Common myeloid progenitor, CD34-positive (primary cell): Measurements from ENCODE around the gene CEP170B.

Experiments
- CTCF ChIA-PET: fragments of 350-600 bp; sonication (Branson Sonifier 250); formaldehyde crosslinking; loops from one replicate; lab custom pipeline; 2021; ENCODE audit warnings: antibody characterized with exemption; lab: Charles Lee
- POLR2A ChIA-PET: fragments of 350-600 bp; sonication (Branson Sonifier 250); formaldehyde crosslinking; loops from one replicate; lab custom pipeline; 2021; ENCODE audit warnings: antibody characterized with exemption; lab: Charles Lee
- DNase-seq, 3 donors: peaks; one replicate each; pipeline versions ENCODE4 v3.0.0 to v3.0.0-alpha.2; 2013
- H3K27ac ChIP-seq, 2 experiments: 1 replicate in 1 of 2; 2 replicates in 1 of 2; pipeline ENCODE4 v1.7.0; 2013; ENCODE audit warnings: inconsistent platforms in 2 of 2, low read length in 2 of 2, mild to moderate bottlenecking in 2 of 2, low read depth in 1 of 2, moderate library complexity in 1 of 2; ENCODE audit not compliant: severe bottlenecking in 2 of 2, insufficient read depth in 1 of 2, poor library complexity in 1 of 2
- H3K27me3 ChIP-seq, 5 experiments: replicated peaks in 2 of 5; 1 replicate in 3 of 5; 2 replicates in 2 of 5; pipeline versions ENCODE4 v1.6.1 to v1.7.0; 2013; ENCODE audit warnings: low read length in 4 of 5, mild to moderate bottlenecking in 2 of 5, moderate library complexity in 2 of 5, inconsistent platforms in 1 of 5; ENCODE audit not compliant: insufficient read depth in 5 of 5, control insufficient read depth in 4 of 5
- H3K36me3 ChIP-seq, 4 experiments: 1 replicate in 2 of 4; 2 replicates in 2 of 4; pipeline versions ENCODE4 v1.6.1 to v1.7.0; 2013; ENCODE audit warnings: low read length in 3 of 4, control low read depth in 1 of 4, mild to moderate bottlenecking in 1 of 4; ENCODE audit not compliant: control insufficient read depth in 4 of 4, insufficient read depth in 4 of 4
- H3K4me1 ChIP-seq, 4 experiments: 1 replicate in 3 of 4; 2 replicates in 1 of 4; pipeline versions ENCODE4 v1.6.1 to v1.7.1; 2013; ENCODE audit warnings: low read length in 3 of 4, mild to moderate bottlenecking in 3 of 4, control low read depth in 1 of 4, inconsistent platforms in 1 of 4, moderate library complexity in 1 of 4; ENCODE audit not compliant: control insufficient read depth in 4 of 4, insufficient read depth in 4 of 4; ENCODE audit errors: control extremely low read depth in 1 of 4
- H3K4me3 ChIP-seq, 7 experiments: 1 replicate in 4 of 7; 2 replicates in 3 of 7; pipeline versions ENCODE4 v1.5.1 to v1.7.0; 2013; ENCODE audit warnings: mild to moderate bottlenecking in 7 of 7, low read length in 6 of 7, moderate library complexity in 6 of 7, inconsistent platforms in 2 of 7, low read depth in 2 of 7, control low read depth in 1 of 7; ENCODE audit not compliant: insufficient read depth in 4 of 7, control insufficient read depth in 1 of 7; ENCODE audit errors: extremely low read depth in 1 of 7
- H3K9me3 ChIP-seq, 5 experiments: 1 replicate in 4 of 5; 2 replicates in 1 of 5; pipeline versions ENCODE4 v1.6.1 to v1.7.1; 2013; ENCODE audit warnings: low read length in 4 of 5, mild to moderate bottlenecking in 2 of 5, inconsistent platforms in 1 of 5, low read depth in 1 of 5, moderate library complexity in 1 of 5; ENCODE audit not compliant: control insufficient read depth in 4 of 5, insufficient read depth in 2 of 5; ENCODE audit errors: control extremely low read depth in 1 of 5
- WGBS: methylation state at CpG from one replicate; pipeline ENCODE4 v1.1.5; 2013; ENCODE audit not compliant: insufficient coverage; 5-methylcytosine and 5-hydroxymethylcytosine counted together

Gene CEP170B

DNA sequence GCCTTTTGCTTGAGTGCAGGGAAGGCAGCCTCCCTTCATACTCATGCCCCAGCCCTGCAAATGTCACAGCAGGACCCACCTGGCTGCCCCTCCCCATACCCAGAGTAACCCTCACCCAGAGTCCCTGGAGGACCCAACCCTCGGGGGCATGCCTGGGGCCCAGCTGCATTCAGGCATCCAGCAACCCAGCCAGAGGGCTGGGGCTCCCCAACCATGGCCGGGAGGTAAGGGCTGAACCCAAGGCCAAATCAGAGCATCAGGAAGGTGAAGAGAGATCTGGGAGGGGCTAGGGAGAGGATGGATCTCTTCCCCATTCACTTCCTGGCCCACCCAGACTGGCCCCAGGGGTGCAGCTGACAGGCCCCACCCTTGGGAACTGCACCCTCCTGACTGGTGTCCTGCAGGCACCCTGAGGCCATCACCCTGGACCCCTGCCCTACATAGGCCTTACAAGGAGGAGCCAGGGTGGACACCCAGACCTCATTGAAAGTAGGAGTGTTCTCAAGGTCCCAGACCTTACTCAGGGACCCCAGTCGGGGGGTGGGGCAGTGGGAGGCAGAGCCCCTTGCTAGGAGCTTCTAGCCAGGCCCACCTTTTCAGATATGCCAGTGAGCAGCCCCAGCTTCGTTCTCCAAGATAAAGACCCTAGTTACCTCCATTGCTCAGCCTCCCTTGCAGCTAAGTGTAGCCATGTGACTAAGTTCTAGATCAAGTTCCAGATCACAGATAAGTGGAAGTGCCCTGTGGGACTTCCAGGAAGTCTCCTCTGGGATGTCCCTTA is 58.8 kb downstream of the CEP170B start:
- H3K4me3 ChIP-seq, result peak overlapping the region in 1 of 7 experiments; percentile 69
- no peaks in the 10 kb centered on the region for H3K27me3 ChIP-seq
- peaks cover 0 to 42% (median 34%) of the 10 kb centered on the region in 4 experiments for H3K4me1 ChIP-seq
- ChIA-PET POLR2A (no interaction called here), CTCF (interaction anchor here (0.9 to 1.7 kb wide), 5 partner anchors 10 to 25 kb away, joined by 3 to 6 read pairs (median 3); no protein-coding TSS in a partner anchor)
- no peaks in the 10 kb centered on the region for H3K36me3 ChIP-seq
- H3K9me3 ChIP-seq, result peaks cover 0 to 5% (median 0%) of the 10 kb centered on the region in 5 experiments
- 89% methylated on average over 4 of the region's 4 CpGs for WGBS
- no peak for DNase-seq
- H3K27ac ChIP-seq, result no peak overlapping the region

DNA sequence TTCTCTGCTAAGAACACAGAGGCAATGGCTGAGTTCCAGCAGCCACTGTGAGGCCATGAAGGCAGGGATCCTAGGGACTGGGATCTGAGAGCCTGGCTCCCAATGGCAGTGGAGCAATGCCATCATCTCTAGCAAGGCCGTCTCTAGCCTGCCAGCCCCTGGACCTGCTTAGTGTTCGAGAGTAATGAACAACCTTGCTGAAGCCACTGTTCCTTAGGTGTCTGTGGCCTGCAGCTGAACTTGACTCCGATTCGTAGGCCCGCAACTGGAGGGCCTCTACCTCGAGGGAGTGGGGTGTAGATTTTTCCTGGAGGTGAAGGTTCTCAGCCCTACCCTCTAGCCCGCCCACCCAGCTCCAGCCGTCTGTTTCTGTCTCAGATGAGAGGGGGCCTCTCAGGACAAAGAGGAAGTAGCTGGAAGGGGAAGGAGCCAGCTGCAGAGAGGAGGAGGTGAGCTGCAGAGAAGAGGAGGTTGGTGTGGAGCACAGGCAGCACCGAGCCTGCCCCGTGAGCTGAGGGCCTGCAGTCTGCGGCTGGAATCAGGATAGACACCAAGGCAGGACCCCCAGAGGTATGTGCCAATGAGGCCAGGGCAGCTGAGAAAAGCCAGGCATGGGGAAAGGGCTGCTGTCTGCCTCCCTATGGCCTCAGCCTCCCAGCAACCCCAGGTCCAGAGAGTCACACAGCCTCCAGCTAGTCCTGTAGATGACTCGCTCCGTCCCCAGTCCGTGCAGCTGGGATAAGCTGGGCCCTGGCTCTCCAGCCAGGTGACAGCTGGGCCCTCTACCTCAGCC is 59.5 kb downstream of the CEP170B start, which contains the start of gene PLD4:
PLD4 (plus strand) TSS at position 459 of the 793 bp plus-strand sequence. CDS start 2,262 bp downstream, outside the sequence.
- POLR2A ChIA-PET, result no interaction called here
- Histone ChIP-seq H3K36me3 (no peaks in the 10 kb centered on the region), H3K27me3 (no peaks in the 10 kb centered on the region), H3K4me3 (peak within 1 kb of the TSS in 6 of 7 experiments; percentile 46 to 71 (median 63)), H3K27ac (no peak within 1 kb of the TSS), H3K9me3 (peaks cover 0 to 5% (median 0%) of the 10 kb centered on the region in 5 experiments), H3K4me1 (peaks cover 0 to 42% (median 34%) of the 10 kb centered on the region in 4 experiments)
- CTCF ChIA-PET, result interaction anchor here (0.9 to 1.7 kb wide), 5 partner anchors 9 to 26 kb away, joined by 3 to 6 read pairs (median 3); no protein-coding TSS in a partner anchor
- peak; percentile 39 to 85 (median 80) for DNase-seq
- 15% methylated on average over 11 of the region's 14 CpGs for WGBS

DNA sequence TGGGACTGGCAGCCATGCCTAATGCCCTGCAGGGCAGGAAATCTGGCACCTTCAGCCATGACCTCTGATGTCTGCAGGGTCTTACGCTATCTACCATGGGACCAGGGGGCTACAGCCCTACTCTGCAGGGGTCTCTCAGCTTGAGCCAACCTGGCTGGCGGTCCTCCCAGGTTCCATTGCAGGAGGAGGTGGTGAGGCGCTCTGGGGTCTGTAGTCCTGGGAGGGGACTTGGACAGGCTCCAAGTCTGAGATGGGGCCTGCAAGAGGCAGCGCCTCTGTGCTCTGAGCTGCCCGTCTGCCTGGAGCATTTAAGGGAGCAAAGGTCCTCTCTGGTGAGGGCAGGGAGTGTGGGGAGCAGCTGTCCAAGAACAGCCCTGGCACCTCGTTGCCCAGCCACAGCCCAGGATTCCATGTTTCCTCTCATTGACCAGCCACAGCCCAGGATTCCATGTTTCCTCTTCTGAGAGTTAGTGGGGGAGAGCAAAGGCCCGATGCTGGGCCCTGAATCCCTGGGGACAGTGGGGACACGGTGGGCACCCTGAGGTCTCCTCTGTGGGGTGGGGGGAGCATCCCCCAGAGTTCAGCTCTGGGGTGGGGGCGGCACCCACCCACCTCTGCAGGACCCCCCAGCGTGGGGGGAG is 60.3 kb downstream of the CEP170B start:
- Histone ChIP-seq H3K4me1 (peaks cover 0 to 42% (median 34%) of the 10 kb centered on the region in 4 experiments), H3K4me3 (peak overlapping the region in 6 of 7 experiments; percentile 46 to 71 (median 63)), H3K36me3 (peaks cover 0 to 2% (median 0%) of the 10 kb centered on the region in 4 experiments), H3K9me3 (peaks cover 0 to 5% (median 0%) of the 10 kb centered on the region in 5 experiments), H3K27ac (no peak overlapping the region), H3K27me3 (no peaks in the 10 kb centered on the region)
- no peak for DNase-seq
- 46% methylated on average over 6 of the region's 10 CpGs for WGBS
- POLR2A ChIA-PET, result no interaction called here
- CTCF ChIA-PET, result interaction anchor here (0.9 to 1.7 kb wide), 5 partner anchors 9 to 27 kb away, joined by 3 to 6 read pairs (median 3); no protein-coding TSS in a partner anchor

DNA sequence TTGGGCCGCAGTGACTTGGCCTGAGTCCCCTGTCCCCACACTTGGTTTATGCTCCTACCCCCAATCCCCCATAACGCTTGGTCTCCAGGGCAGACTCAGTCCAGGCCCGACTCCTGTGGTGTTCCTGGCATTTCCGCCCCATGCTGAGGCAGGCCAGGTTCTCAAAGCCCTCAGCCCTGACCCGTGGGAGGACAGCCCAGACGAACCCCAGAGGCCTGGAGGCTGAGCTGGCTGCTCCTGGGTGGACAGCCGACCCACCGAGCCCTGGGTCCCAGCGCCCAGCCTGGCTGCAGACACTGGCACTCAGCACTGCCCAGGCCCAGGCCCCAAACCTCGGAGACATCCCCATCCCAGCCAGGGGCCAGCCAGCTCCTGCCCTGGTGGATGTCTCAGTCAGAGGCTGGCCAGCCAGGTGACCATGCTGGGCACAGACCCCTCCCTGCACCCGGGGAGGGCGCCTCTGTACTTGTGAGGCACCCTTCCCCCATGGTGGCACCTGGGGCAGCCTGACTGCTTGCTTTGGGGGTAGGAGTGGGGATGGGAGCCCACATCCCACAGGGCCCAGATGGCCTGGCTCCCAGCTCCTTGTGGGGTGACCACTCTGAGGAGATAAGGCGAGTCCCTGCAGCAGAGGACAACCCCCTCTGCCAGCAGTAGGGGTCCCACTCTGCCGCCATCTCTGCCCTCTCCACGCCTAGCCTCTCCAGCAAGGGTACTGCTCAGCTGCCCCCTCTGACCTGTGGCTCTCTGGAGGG is 61.0 kb downstream of the CEP170B start:
- Histone ChIP-seq H3K27me3 (no peaks in the 10 kb centered on the region), H3K4me3 (peak overlapping the region in 5 of 7 experiments; percentile 51 to 71 (median 65))

DNA sequence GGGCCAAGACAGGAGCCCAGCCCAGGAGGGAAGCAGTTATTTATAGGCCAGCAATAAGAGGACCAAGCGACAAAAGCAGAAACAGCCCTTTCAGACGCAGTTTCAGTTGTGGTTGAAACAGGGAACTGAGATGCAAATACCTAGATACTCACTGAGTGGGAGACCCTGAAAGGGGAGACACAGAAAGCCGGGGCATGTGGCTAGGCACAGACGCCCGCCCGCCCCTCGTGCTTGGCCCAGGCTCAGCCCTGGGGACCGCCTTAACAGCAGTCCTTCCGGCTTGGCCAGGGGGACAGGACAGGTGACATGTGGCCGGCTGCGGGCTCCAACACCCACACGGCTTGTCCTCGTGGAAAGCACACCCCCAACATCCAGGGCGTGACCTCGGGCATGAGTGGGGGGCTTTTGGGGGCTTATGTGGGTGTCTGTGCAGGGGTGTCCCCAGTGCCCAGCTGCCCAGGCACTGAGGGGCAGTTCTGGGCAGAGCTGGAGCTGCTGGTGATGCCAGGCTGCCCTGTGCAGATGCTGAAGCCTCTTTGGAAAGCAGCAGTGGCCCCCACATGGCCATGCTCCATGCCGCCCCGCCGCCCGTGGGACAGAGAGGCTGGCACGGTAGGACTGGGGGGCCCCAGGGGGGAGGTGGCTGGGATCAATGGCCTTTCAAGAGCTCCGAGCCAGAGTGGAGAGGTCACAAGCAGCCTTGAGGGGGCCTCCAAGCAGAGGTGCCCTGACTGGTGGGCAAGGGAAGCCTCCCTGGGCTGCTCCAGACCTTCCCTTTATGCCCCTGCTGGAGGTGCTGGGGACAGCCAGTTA is 61.8 kb downstream of the CEP170B start:
- Histone ChIP-seq H3K9me3 (peaks cover 0 to 5% (median 0%) of the 10 kb centered on the region in 5 experiments), H3K4me3 (peak overlapping the region in 5 of 7 experiments; percentile 51 to 69 (median 59)), H3K27ac (no peak overlapping the region), H3K4me1 (peaks cover 0 to 42% (median 34%) of the 10 kb centered on the region in 4 experiments), H3K27me3 (no peaks in the 10 kb centered on the region), H3K36me3 (peaks cover 0 to 2% (median 0%) of the 10 kb centered on the region in 4 experiments)
- DNase-seq, result peak; percentile 43 to 83 (median 81)
- CTCF ChIA-PET, result interaction anchor here (1.1 to 1.7 kb wide), 3 partner anchors 8 to 49 kb away, joined by 3 to 5 read pairs (median 3); no protein-coding TSS in a partner anchor
- POLR2A ChIA-PET, result no interaction called here
- WGBS, result 23% methylated on average over 12 of the region's 21 CpGs

More for the DNA sequence above, 61.0 kb downstream of the CEP170B start:
- POLR2A ChIA-PET, result no interaction called here
- CTCF ChIA-PET, result interaction anchor here (0.6 to 1.1 kb wide), 2 partner anchors 9 to 25 kb away, joined by 3 read pairs; no protein-coding TSS in a partner anchor
- peaks cover 0 to 5% (median 0%) of the 10 kb centered on the region in 5 experiments for H3K9me3 ChIP-seq
- WGBS, result 57% methylated on average over 12 of the region's 15 CpGs
- H3K27ac ChIP-seq, result no peak overlapping the region
- peaks cover 0 to 42% (median 34%) of the 10 kb centered on the region in 4 experiments for H3K4me1 ChIP-seq
- peak in 1 of 3 donors; percentile 16 for DNase-seq
- peaks cover 0 to 2% (median 0%) of the 10 kb centered on the region in 4 experiments for H3K36me3 ChIP-seq
